ENCODE measurements around the gene CD58.

Gene CD58

DNA sequence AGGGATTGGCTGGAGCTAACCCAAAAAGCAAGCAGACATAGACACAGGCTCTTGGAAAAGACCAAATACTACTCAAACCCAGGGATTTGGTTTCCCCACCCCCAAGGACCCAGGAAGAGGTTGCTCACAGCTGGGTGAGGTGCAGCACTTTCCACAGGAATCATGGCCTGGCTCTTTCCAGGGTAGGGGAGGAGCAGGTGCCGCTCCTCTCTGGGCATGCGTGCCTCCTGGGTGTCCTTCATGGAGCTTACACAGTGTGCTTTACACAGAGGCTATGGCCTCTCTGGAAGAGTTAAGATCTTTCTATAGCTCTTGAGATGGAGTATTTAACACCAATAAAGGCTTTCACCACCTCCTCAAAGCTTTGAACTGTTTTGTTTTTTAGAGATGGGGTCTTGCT lies 88.3 kb downstream of the CD58 start:
- Mint-ChIP-seq H3K27me3 (no peaks in the 10 kb centered on the region), H3K36me3 (ENCODE audit: low read depth) (no peaks in the 10 kb centered on the region), H3K4me3 (no peak overlapping the region), H3K9me3 (no peaks in the 10 kb centered on the region), H3K4me1 (peaks cover 2% of the 10 kb centered on the region), H3K27ac (no peak overlapping the region)
- no peak for DNase-seq
- no peak for ATAC-seq

- ATAC-seq (no peak), DNase-seq (no peak)
- Mint-ChIP-seq H3K36me3 (ENCODE audit: low read depth) (no peaks in the 10 kb centered on the region), H3K4me1 (peaks cover 2% of the 10 kb centered on the region), H3K27ac (no peak overlapping the region), H3K4me3 (no peak overlapping the region), H3K9me3 (no peaks in the 10 kb centered on the region), H3K27me3 (no peaks in the 10 kb centered on the region)
Observed at GRCh38 chr1:116481934-116482333, 88.9 kb downstream of the CD58 start.

DNA sequence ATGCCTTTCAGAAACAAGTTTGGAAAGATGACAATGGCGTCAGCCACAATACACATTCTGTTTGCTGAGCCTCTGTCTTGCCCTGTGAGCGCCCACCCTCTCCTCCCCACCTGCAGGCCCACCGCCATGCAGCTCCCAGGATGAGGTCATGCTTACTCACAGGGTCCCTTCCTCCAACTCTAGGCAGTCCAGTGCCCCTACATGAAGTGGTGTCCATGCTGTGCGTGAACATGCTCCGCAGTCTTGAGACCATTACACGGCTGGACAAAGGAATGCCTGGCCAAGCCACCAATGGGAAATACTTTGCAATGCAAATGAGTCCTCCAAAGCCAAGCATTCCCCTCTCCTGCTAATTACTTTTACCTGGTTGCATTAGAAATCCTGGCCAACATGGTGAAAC lies 92.2 kb downstream of the CD58 start:
- ATAC-seq (no peak), DNase-seq (no peak)
- Mint-ChIP-seq H3K36me3 (ENCODE audit: low read depth) (no peaks in the 10 kb centered on the region), H3K27me3 (no peaks in the 10 kb centered on the region), H3K4me3 (no peak overlapping the region), H3K27ac (no peak overlapping the region), H3K4me1 (peaks cover 2% of the 10 kb centered on the region), H3K9me3 (no peaks in the 10 kb centered on the region)

GRCh38 chr1:116477429-116477828 lies 93.4 kb downstream of the CD58 start:
- Mint-ChIP-seq H3K27ac (no peak overlapping the region), H3K4me1 (peaks cover 2% of the 10 kb centered on the region), H3K36me3 (ENCODE audit: low read depth) (no peaks in the 10 kb centered on the region), H3K27me3 (no peaks in the 10 kb centered on the region), H3K4me3 (no peak overlapping the region), H3K9me3 (no peaks in the 10 kb centered on the region)
- no peak for DNase-seq
- no peak for ATAC-seq

DNA sequence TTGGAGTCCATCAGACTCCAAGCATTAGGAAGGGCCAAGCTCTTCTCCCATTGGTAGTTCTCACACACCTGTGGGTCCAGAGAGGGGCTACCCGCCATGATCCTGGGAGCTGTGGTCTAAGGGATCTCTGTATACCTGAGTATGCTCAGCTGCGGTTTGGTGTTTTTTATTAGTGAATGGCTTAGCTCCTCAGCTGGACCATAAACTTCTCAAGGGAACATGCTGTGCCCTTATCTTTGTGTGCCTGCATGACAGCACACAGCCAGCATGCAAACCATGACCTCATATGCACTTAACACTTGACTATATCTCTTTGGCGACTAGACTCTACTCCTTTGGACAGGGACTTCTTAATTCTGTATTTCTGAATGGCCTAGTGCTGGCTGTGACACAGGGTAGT lies 94.5 kb downstream of the CD58 start:
- H3K27ac Mint-ChIP-seq: no peak overlapping the region
- H3K4me1 Mint-ChIP-seq: peaks cover 2% of the 10 kb centered on the region
- DNase-seq (no peak), ATAC-seq (no peak)
- H3K4me3 Mint-ChIP-seq: no peak overlapping the region
- H3K27me3 Mint-ChIP-seq: peaks cover 1% of the 10 kb centered on the region
- no peaks in the 10 kb centered on the region for H3K9me3 Mint-ChIP-seq
- no peaks in the 10 kb centered on the region for H3K36me3 Mint-ChIP-seq (ENCODE audit: low read depth)

DNA sequence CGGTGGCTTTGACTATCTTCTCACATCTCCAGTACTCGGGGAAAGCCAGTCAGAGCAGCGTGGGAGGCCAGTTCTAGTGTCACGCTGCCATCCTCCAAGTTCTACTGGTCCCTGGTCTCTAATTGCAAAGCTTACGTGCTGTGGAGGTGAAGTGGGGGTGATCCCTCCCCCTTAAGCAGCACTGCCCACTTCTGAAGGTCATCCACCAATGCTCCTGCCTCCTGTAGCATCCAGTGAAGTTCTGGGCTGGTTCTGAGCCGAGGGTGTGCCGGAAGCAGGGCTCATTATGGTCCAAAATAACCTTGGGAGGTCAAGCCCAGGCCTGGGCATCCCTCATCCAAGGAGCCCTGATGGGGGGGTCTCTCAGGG lies 95.0 kb downstream of the CD58 start:
- no peaks in the 10 kb centered on the region for H3K9me3 Mint-ChIP-seq

GRCh38 chr1:116474921-116475849 lies 95.6 kb downstream of the CD58 start:
- ATAC-seq (no peak), DNase-seq (no peak)
- Mint-ChIP-seq H3K27ac (no peak overlapping the region), H3K4me1 (peaks cover 2% of the 10 kb centered on the region), H3K27me3 (peaks cover 1% of the 10 kb centered on the region), H3K9me3 (no peaks in the 10 kb centered on the region), H3K4me3 (no peak overlapping the region), H3K36me3 (ENCODE audit: low read depth) (no peaks in the 10 kb centered on the region)

More for the DNA sequence above, 95.0 kb downstream of the CD58 start:
- H3K4me1 Mint-ChIP-seq: peaks cover 2% of the 10 kb centered on the region
- no peak for ATAC-seq
- no peaks in the 10 kb centered on the region for H3K36me3 Mint-ChIP-seq (ENCODE audit: low read depth)
- no peak for DNase-seq
- no peak overlapping the region for H3K27ac Mint-ChIP-seq
- H3K4me3 Mint-ChIP-seq: no peak overlapping the region
- peaks cover 1% of the 10 kb centered on the region for H3K27me3 Mint-ChIP-seq

- H3K27me3 Mint-ChIP-seq: peaks cover 1% of the 10 kb centered on the region
- no peak for ATAC-seq
- no peaks in the 10 kb centered on the region for H3K9me3 Mint-ChIP-seq
- H3K4me3 Mint-ChIP-seq: no peak overlapping the region
- DNase-seq: no peak
- H3K27ac Mint-ChIP-seq: no peak overlapping the region
- no peaks in the 10 kb centered on the region for H3K36me3 Mint-ChIP-seq (ENCODE audit: low read depth)
- no peaks in the 10 kb centered on the region for H3K4me1 Mint-ChIP-seq
Observed at GRCh38 chr1:116472431-116472961, 98.3 kb downstream of the CD58 start.

GRCh38 chr1:116471241-116471640 lies 99.6 kb downstream of the CD58 start:
- peaks cover 3% of the 10 kb centered on the region for H3K27me3 Mint-ChIP-seq
- ATAC-seq (no peak), DNase-seq (no peak)
- H3K27ac Mint-ChIP-seq: no peak overlapping the region
- H3K9me3 Mint-ChIP-seq: no peaks in the 10 kb centered on the region
- H3K4me1 Mint-ChIP-seq: no peaks in the 10 kb centered on the region
- H3K36me3 Mint-ChIP-seq (ENCODE audit: low read depth): no peaks in the 10 kb centered on the region
- no peak overlapping the region for H3K4me3 Mint-ChIP-seq

DNA sequence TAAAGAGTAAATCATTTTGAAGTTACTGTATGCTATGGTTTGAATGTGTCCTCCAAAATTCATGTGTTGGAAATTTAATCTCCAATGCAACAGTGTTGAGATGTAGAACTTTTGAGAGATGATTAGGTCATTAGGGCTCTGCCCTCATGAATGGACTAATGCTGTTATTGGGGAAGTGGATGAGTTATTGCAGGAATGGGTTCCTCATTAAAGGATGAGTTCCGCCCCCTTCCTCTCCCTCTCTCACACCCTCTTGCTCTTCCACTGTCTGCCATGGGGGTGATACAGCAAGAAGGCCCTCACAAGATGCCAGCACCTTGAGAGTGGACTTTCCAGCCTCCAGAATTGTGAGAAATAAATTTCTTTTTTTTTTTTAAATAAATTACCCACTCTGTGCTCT lies 100.2 kb downstream of the CD58 start:
- DNase-seq (no peak), ATAC-seq (no peak)
- peaks cover 5% of the 10 kb centered on the region for H3K27me3 Mint-ChIP-seq
- no peak overlapping the region for H3K4me3 Mint-ChIP-seq
- H3K36me3 Mint-ChIP-seq (ENCODE audit: low read depth): no peaks in the 10 kb centered on the region
- no peak overlapping the region for H3K27ac Mint-ChIP-seq
- H3K9me3 Mint-ChIP-seq: no peaks in the 10 kb centered on the region
- no peaks in the 10 kb centered on the region for H3K4me1 Mint-ChIP-seq

DNA sequence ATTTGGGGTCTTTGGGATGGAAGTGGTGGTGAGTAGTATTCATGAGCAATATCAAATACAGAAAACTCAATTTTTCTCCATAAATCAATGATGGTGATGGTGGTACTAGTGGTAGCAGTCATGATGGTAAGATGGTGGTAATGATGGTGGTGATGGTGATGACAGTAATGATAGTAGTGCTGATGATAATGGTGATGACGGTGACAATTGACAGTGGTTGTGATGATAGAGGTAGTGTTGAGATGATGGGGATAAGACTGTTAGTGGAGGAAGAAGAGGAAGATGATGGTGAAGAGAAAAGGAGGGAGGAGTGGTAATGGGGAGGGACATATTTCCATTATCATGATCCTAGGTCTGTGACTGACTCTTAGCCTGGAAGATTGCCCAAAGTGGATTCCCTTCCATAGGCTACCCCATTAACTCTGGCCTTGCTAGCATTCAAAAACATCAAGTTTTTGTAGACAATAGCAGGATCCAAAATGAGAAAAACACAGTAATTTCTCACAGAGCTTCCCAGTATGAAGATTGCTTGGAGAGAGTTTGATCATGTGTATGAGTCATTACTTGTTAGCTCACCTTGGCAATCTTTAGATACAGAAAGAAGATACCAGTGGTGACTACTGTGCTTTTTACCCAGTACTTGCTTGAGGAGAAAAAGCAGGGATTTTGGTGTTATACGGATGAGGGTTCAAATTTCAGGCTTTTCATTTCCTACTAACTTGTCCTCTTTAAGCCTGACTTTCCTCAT lies 103.8 kb downstream of the CD58 start:
- peaks cover 9% of the 10 kb centered on the region for H3K27me3 Mint-ChIP-seq
- no peaks in the 10 kb centered on the region for H3K9me3 Mint-ChIP-seq
- ATAC-seq (no peak), DNase-seq (no peak)
- no peak overlapping the region for H3K27ac Mint-ChIP-seq
- no peak overlapping the region for H3K4me3 Mint-ChIP-seq
- H3K36me3 Mint-ChIP-seq (ENCODE audit: low read depth): no peaks in the 10 kb centered on the region
- H3K4me1 Mint-ChIP-seq: no peaks in the 10 kb centered on the region

- no peaks in the 10 kb centered on the region for H3K4me1 Mint-ChIP-seq
- H3K9me3 Mint-ChIP-seq: no peaks in the 10 kb centered on the region
- ATAC-seq: no peak
- H3K4me3 Mint-ChIP-seq: no peak overlapping the region
- no peak overlapping the region for H3K27ac Mint-ChIP-seq
- H3K27me3 Mint-ChIP-seq: peaks cover 9% of the 10 kb centered on the region
- H3K36me3 Mint-ChIP-seq (ENCODE audit: low read depth): no peaks in the 10 kb centered on the region
- no peak for DNase-seq
Observed at GRCh38 chr1:116465845-116466685, 104.8 kb downstream of the CD58 start.

DNA sequence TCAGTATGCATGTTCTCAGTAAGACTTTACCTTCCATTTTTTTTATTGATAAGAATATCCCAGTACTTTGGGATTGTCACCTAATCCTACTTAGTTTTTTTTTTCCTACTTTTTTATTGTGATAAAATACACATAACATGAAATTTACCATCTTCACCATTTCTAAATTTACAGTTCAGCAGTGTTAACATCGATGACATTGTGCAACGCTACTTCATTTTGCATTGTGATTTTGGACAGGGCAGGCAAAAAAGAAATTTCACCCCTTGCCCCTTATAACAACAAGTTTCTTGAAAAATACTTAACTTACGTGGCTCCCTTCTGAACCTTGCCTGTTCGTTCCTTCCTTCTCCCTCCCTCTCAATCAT lies 105.4 kb downstream of the CD58 start:
- peaks cover 9% of the 10 kb centered on the region for H3K27me3 Mint-ChIP-seq
- no peak for DNase-seq
- H3K9me3 Mint-ChIP-seq: no peaks in the 10 kb centered on the region
- H3K4me3 Mint-ChIP-seq: no peak overlapping the region
- H3K4me1 Mint-ChIP-seq: no peaks in the 10 kb centered on the region
- no peak overlapping the region for H3K27ac Mint-ChIP-seq
- no peak for ATAC-seq
- no peaks in the 10 kb centered on the region for H3K36me3 Mint-ChIP-seq (ENCODE audit: low read depth)

Data from activated naive CD8-positive, alpha-beta T cell treated with anti-CD3 and anti-CD28 coated beads, Interleukin-2, amount 50 U/mL, for 24 hours (primary cell).